Measurements from ENCODE around the gene NAV1.
"Not testable (repeated sequence)": the region's sequence is repeated elsewhere in the genome, so short reads cannot be mapped to it uniquely, and the experiment has no call there.

The NAV1 gene

GRCh38 chr1:201503397-201504176, 35.3 kb upstream of the NAV1 start:
- DNase-seq = peak; percentile 75

GRCh38 chr1:201504179-201504631, 34.7 kb upstream of the NAV1 start:
- no peak for DNase-seq

- no peak for DNase-seq
Observed at GRCh38 chr1:201504799-201505502, 34.0 kb upstream of the NAV1 start.

GRCh38 chr1:201505503-201505890, 33.4 kb upstream of the NAV1 start:
- DNase-seq = peak; percentile 37

GRCh38 chr1:201506092-201506491, 32.8 kb upstream of the NAV1 start:
- DNase-seq = no peak

- DNase-seq = peak; percentile 86
Observed at GRCh38 chr1:201506557-201507359, 32.2 kb upstream of the NAV1 start, which contains the start of gene CSRP1. CSRP1 (minus strand) TSS chr1:201507123; CDS start chr1:201496303, 10,820 bp downstream.

GRCh38 chr1:201507360-201507675, 31.6 kb upstream of the NAV1 start:
- no peak for DNase-seq

GRCh38 chr1:201508809-201509208, 30.1 kb upstream of the NAV1 start:
- no peak for DNase-seq

- no peak for DNase-seq
Observed at GRCh38 chr1:201509601-201510374, 29.1 kb upstream of the NAV1 start.

GRCh38 chr1:201510734-201511133, 28.2 kb upstream of the NAV1 start:
- no peak for DNase-seq

GRCh38 chr1:201511396-201511940, 27.5 kb upstream of the NAV1 start:
- no peak for DNase-seq

GRCh38 chr1:201511941-201512539, 26.9 kb upstream of the NAV1 start:
- DNase-seq = no peak

GRCh38 chr1:201513498-201514243, 25.3 kb upstream of the NAV1 start:
- DNase-seq = no peak

- no peak for DNase-seq
Observed at GRCh38 chr1:201514466-201514865, 24.5 kb upstream of the NAV1 start.

- no peak for DNase-seq
Observed at GRCh38 chr1:201515062-201515750, 23.7 kb upstream of the NAV1 start.

GRCh38 chr1:201515895-201516294, 23.0 kb upstream of the NAV1 start:
- no peak for DNase-seq

GRCh38 chr1:201516511-201517127, 22.3 kb upstream of the NAV1 start:
- no peak for DNase-seq

GRCh38 chr1:201517631-201518030, 21.3 kb upstream of the NAV1 start:
- no peak for DNase-seq

GRCh38 chr1:201518071-201518470, 20.9 kb upstream of the NAV1 start:
- no peak for DNase-seq

GRCh38 chr1:201520046-201520575, 18.8 kb upstream of the NAV1 start:
- not testable (repeated sequence) for DNase-seq

Data from eye (tissue), 1 donor.